ENCODE results near the gene PLCH2. TPM values are rescaled to one million over a fixed set of nuclear protein-coding genes. Genes with fewer than 3 reads are reported as not detected.
A peak's percentile ranks its signal among the peaks of the same experiment; 100 is the strongest.

Gene PLCH2
- total RNA-seq, 1 donor from 2014 or later, result 61.4 TPM

DNA sequence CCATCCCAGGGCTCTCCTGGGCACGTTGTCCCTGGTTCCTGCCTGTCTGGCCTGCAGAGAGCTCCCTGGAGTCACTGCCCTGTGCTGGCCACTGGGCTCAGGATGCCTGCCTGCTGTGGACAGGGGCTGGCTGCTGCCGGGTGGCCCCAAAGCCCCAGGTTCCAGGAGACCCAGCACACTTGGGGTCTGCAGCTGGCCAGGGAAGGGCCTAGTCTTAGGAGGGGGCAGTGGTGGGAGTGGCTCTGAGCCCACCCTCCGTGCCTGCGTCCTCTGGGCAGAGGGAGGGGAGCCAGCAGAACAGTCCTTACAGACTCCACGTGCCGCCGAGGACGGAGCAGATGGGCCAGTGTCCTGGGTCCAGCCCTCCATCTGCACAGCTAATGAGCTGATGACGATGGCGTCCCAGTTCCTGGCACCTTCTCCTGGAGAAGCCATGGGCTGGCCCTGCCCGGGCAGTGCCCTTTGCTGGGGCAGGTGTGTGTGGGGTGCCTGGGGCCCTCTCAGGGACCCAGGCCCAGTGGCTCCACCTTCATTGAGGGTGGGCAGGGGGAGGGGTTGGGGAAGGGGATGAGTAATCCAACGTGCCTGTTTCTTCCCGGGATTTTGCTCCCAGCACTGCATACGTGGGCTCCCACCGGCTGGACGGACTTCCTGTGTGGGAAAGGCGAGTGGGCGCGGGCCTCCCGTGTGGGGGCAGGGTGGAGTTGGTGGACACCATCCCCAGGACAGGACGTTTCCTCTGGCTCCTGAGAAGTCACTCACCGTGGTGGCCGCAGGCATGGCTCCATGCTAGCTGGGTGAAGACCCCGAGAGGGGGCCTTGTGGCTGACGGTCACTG is 6.8 kb upstream of the PLCH2 start:
- TF ChIP-seq, protein P1, sequence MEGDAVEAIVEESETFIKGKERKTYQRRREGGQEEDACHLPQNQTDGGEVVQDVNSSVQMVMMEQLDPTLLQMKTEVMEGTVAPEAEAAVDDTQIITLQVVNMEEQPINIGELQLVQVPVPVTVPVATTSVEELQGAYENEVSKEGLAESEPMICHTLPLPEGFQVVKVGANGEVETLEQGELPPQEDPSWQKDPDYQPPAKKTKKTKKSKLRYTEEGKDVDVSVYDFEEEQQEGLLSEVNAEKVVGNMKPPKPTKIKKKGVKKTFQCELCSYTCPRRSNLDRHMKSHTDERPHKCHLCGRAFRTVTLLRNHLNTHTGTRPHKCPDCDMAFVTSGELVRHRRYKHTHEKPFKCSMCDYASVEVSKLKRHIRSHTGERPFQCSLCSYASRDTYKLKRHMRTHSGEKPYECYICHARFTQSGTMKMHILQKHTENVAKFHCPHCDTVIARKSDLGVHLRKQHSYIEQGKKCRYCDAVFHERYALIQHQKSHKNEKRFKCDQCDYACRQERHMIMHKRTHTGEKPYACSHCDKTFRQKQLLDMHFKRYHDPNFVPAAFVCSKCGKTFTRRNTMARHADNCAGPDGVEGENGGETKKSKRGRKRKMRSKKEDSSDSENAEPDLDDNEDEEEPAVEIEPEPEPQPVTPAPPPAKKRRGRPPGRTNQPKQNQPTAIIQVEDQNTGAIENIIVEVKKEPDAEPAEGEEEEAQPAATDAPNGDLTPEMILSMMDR (IDR thresholded peaks at IDR 0.05; ENCODE audit: partially characterized antibody, unreplicated experiment), result no peak
- H3K27ac Mint-ChIP-seq (ENCODE audit: unreplicated experiment), result peak overlapping the region; percentile 70

GRCh38 chr1:2470290-2471158 is 5.6 kb upstream of the PLCH2 start:
- H3K27me3 Mint-ChIP-seq (ENCODE audit: unreplicated experiment), result peaks cover 6% of the 10 kb centered on the region
- H3K4me3 Mint-ChIP-seq (ENCODE audit: unreplicated experiment), result no peak overlapping the region
- no peaks in the 10 kb centered on the region for H3K36me3 Mint-ChIP-seq (ENCODE audit: unreplicated experiment)
- DNase-seq, result peak; percentile 68
- peaks cover 2% of the 10 kb centered on the region for H3K9me3 Mint-ChIP-seq (ENCODE audit: unreplicated experiment)
- peaks cover 14% of the 10 kb centered on the region for H3K4me1 Mint-ChIP-seq (ENCODE audit: low read depth, unreplicated experiment)
- TF ChIP-seq, protein P1 (IDR thresholded peaks at IDR 0.05; ENCODE audit: partially characterized antibody, unreplicated experiment), result no peak
- peak overlapping the region; percentile 64 for H3K27ac Mint-ChIP-seq (ENCODE audit: unreplicated experiment)

More for the DNA sequence above, 6.8 kb upstream of the PLCH2 start:
- peaks cover 10% of the 10 kb centered on the region for H3K27me3 Mint-ChIP-seq (ENCODE audit: unreplicated experiment)
- H3K9me3 Mint-ChIP-seq (ENCODE audit: unreplicated experiment), result peaks cover 2% of the 10 kb centered on the region
- H3K36me3 Mint-ChIP-seq (ENCODE audit: unreplicated experiment), result no peaks in the 10 kb centered on the region
- no peak for DNase-seq
- H3K4me1 Mint-ChIP-seq (ENCODE audit: low read depth, unreplicated experiment), result peaks cover 13% of the 10 kb centered on the region
- H3K4me3 Mint-ChIP-seq (ENCODE audit: unreplicated experiment), result no peak overlapping the region

GRCh38 chr1:2471159-2471471 is 5.0 kb upstream of the PLCH2 start:
- H3K9me3 Mint-ChIP-seq (ENCODE audit: unreplicated experiment), result peaks cover 2% of the 10 kb centered on the region
- peaks cover 8% of the 10 kb centered on the region for H3K27me3 Mint-ChIP-seq (ENCODE audit: unreplicated experiment)
- H3K27ac Mint-ChIP-seq (ENCODE audit: unreplicated experiment), result peak overlapping the region; percentile 22
- peaks cover 13% of the 10 kb centered on the region for H3K4me1 Mint-ChIP-seq (ENCODE audit: low read depth, unreplicated experiment)
- no peak for DNase-seq
- H3K4me3 Mint-ChIP-seq (ENCODE audit: unreplicated experiment), result no peak overlapping the region
- no peaks in the 10 kb centered on the region for H3K36me3 Mint-ChIP-seq (ENCODE audit: unreplicated experiment)
- TF ChIP-seq, protein P1 (IDR thresholded peaks at IDR 0.05; ENCODE audit: partially characterized antibody, unreplicated experiment), result no peak

DNA sequence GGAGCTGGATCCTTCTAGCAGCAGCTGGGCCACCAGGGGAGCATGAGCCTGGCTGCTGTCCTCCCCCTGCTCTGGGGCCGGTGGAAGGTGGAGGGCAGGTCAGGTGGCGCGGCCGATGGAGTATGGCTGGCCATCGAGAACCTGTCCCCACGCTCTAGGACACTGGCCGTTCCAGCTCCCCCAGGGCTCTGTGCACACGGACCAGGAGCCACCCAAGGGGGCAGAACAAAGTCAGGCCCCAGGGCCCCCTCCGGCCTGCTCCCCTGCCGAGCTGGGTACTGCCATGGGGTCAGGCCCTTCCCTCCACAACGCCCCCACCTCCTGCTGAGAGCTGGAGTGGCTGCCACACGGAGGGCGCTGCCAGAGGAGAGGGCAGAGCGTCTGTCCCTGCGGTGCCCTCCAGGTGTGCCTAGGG is 4.5 kb upstream of the PLCH2 start:
- TF ChIP-seq, protein P1 (IDR thresholded peaks at IDR 0.05; ENCODE audit: partially characterized antibody, unreplicated experiment), result no peak
- DNase-seq, result no peak
- peak overlapping the region; percentile 22 for H3K27ac Mint-ChIP-seq (ENCODE audit: unreplicated experiment)
- H3K4me3 Mint-ChIP-seq (ENCODE audit: unreplicated experiment), result no peak overlapping the region
- peaks cover 2% of the 10 kb centered on the region for H3K9me3 Mint-ChIP-seq (ENCODE audit: unreplicated experiment)
- no peaks in the 10 kb centered on the region for H3K36me3 Mint-ChIP-seq (ENCODE audit: unreplicated experiment)
- H3K4me1 Mint-ChIP-seq (ENCODE audit: low read depth, unreplicated experiment), result peaks cover 13% of the 10 kb centered on the region
- peaks cover 8% of the 10 kb centered on the region for H3K27me3 Mint-ChIP-seq (ENCODE audit: unreplicated experiment)
